Astrocyte (in vitro differentiated cells and primary cell): ENCODE measurements around the gene FYN. TPM values are rescaled to one million over a fixed set of nuclear protein-coding genes. Genes with fewer than 3 reads are reported as not detected.

Experiments used
- DNase-seq: peaks from one replicate; pipeline ENCODE4 v3.0.0-alpha.2; 2010; ENCODE audit warnings: low read depth
- FAIRE-seq: peaks from 2 replicates; lab custom pipeline; 2011; peaks lifted over from hg19 to GRCh38; lab: Jason Lieb, UNC
- H2AFZ ChIP-seq: 2 replicates; pipeline ENCODE4 v1.6.0; 2012; ENCODE audit warnings: low read depth, low read length, inconsistent platforms
- H3K27ac ChIP-seq: 2 replicates; pipeline ENCODE4 v1.5.1; 2011; ENCODE audit warnings: low read depth, low read length, inconsistent platforms
- H3K27me3 ChIP-seq: 2 replicates; pipeline ENCODE4 v1.6.0; 2011; ENCODE audit warnings: low read length, inconsistent platforms; ENCODE audit not compliant: insufficient read depth
- H3K36me3 ChIP-seq: 2 replicates; pipeline ENCODE4 v1.5.1; 2011; ENCODE audit warnings: low read length, inconsistent platforms; ENCODE audit not compliant: insufficient read depth
- H3K4me1 ChIP-seq: 2 replicates; pipeline ENCODE4 v1.5.1; 2011; ENCODE audit warnings: low read length, inconsistent platforms; ENCODE audit not compliant: insufficient read depth
- H3K4me2 ChIP-seq: 2 replicates; pipeline ENCODE4 v1.6.0; 2012; ENCODE audit warnings: low read length, inconsistent platforms
- H3K4me3 ChIP-seq: 2 replicates; pipeline ENCODE4 v1.5.1; 2011; ENCODE audit warnings: low read depth, mild to moderate bottlenecking, low read length, inconsistent platforms; ENCODE audit not compliant: insufficient read depth
- H3K79me2 ChIP-seq: 2 replicates; pipeline ENCODE4 v1.6.0; 2012; ENCODE audit warnings: mild to moderate bottlenecking, low read length, inconsistent platforms; ENCODE audit not compliant: insufficient read depth
- H3K9ac ChIP-seq: 2 replicates; pipeline ENCODE4 v1.6.0; 2012; ENCODE audit warnings: mild to moderate bottlenecking, low read length, inconsistent platforms
- H3K9me3 ChIP-seq: 2 replicates; pipeline ENCODE4 v1.5.1; 2012; ENCODE audit warnings: low read depth, mild to moderate bottlenecking, low read length, inconsistent platforms; ENCODE audit not compliant: insufficient read depth
- H4K20me1 ChIP-seq: 2 replicates; pipeline ENCODE4 v1.6.0; 2012; ENCODE audit warnings: low read length, inconsistent platforms; ENCODE audit not compliant: insufficient read depth
- H3K27ac Mint-ChIP-seq: one replicate; pipeline ENCODE4 v1.8.0; 2021; ENCODE audit warnings: mild to moderate bottlenecking, mixed read lengths; ENCODE audit not compliant: unreplicated experiment
- H3K27me3 Mint-ChIP-seq: one replicate; pipeline ENCODE4 v1.8.0; 2021; ENCODE audit warnings: low read depth, mixed read lengths; ENCODE audit not compliant: unreplicated experiment
- H3K36me3 Mint-ChIP-seq: one replicate; pipeline ENCODE4 v1.8.0; 2021; ENCODE audit warnings: low read depth, mixed read lengths; ENCODE audit not compliant: unreplicated experiment
- H3K4me1 Mint-ChIP-seq: one replicate; pipeline ENCODE4 v1.8.0; 2021; ENCODE audit warnings: low read depth, mixed read lengths; ENCODE audit not compliant: unreplicated experiment
- H3K4me3 Mint-ChIP-seq: one replicate; pipeline ENCODE4 v1.8.0; 2021; ENCODE audit warnings: mild to moderate bottlenecking, moderate library complexity, mixed read lengths; ENCODE audit not compliant: unreplicated experiment
- H3K9me3 Mint-ChIP-seq: one replicate; pipeline ENCODE4 v1.8.0; 2021; ENCODE audit warnings: mild to moderate bottlenecking, mixed read lengths; ENCODE audit not compliant: unreplicated experiment
- CTCF ChIP-seq: IDR thresholded peaks from 2 replicates; pipeline ENCODE4 v1.5.1; 2011; ENCODE audit warnings: low read depth, mild to moderate bottlenecking, inconsistent platforms, low read length, moderate library complexity; ENCODE audit not compliant: insufficient read depth
- EZH2 ChIP-seq: IDR thresholded peaks from 2 replicates; pipeline ENCODE4 v1.6.1; 2012; ENCODE audit warnings: mild to moderate bottlenecking, low read length, inconsistent platforms; ENCODE audit not compliant: insufficient read depth
- total RNA-seq: library from RNA; stranded (reverse); gene quantifications from 2 replicates; pipeline ENCODE4 v1.2.1, GENCODE V29; 2021

FYN gene
- total RNA-seq, 1 donor from 2014 or later = 167 TPM

- Histone ChIP-seq H3K9me3 (no peaks in the 10 kb centered on the region), H3K79me2 (peaks cover 42% of the 10 kb centered on the region), H3K27me3 (no peaks in the 10 kb centered on the region), H3K27ac (peak overlapping the region; percentile 88), H3K4me2 (peak overlapping the region; percentile 87), H3K4me3 (peak overlapping the region; percentile 50), H4K20me1 (peaks cover under 1% of the 10 kb centered on the region), H3K36me3 (no peaks in the 10 kb centered on the region), H2AFZ (peak overlapping the region; percentile 40), H3K4me1 (peaks cover 25% of the 10 kb centered on the region), H3K9ac (peak overlapping the region; percentile 77)
- no peaks in the 10 kb centered on the region for H3K9me3 Mint-ChIP-seq
- H3K36me3 Mint-ChIP-seq = peaks cover 7% of the 10 kb centered on the region
- peaks cover 43% of the 10 kb centered on the region for H3K4me1 Mint-ChIP-seq
- no peaks in the 10 kb centered on the region for H3K27me3 Mint-ChIP-seq
- TF ChIP-seq EZH2 (no peak), CTCF (no peak)
- no peak overlapping the region for H3K27ac Mint-ChIP-seq
- DNase-seq (peak; percentile 81), FAIRE-seq (peak; percentile 85)
- peak overlapping the region; percentile 14 for H3K4me3 Mint-ChIP-seq
Observed at GRCh38 chr6:111823831-111824607, 49.2 kb downstream of the FYN start.

- Histone ChIP-seq H3K27me3 (no peaks in the 10 kb centered on the region), H3K4me1 (peaks cover 25% of the 10 kb centered on the region), H3K79me2 (peaks cover 46% of the 10 kb centered on the region), H3K27ac (peak overlapping the region; percentile 88), H3K36me3 (no peaks in the 10 kb centered on the region), H3K9ac (peak overlapping the region; percentile 77), H3K9me3 (no peaks in the 10 kb centered on the region), H4K20me1 (peaks cover 8% of the 10 kb centered on the region), H3K4me2 (peak overlapping the region; percentile 87), H3K4me3 (no peak overlapping the region), H2AFZ (no peak overlapping the region)
- no peak overlapping the region for H3K27ac Mint-ChIP-seq
- peaks cover 47% of the 10 kb centered on the region for H3K4me1 Mint-ChIP-seq
- no peak overlapping the region for H3K4me3 Mint-ChIP-seq
- DNase-seq = no peak
- H3K36me3 Mint-ChIP-seq = peaks cover 10% of the 10 kb centered on the region
- TF ChIP-seq EZH2 (no peak), CTCF (no peak)
- H3K9me3 Mint-ChIP-seq = no peaks in the 10 kb centered on the region
- FAIRE-seq = no peak
- no peaks in the 10 kb centered on the region for H3K27me3 Mint-ChIP-seq
Observed at GRCh38 chr6:111823012-111823411, 50.2 kb downstream of the FYN start.

GRCh38 chr6:111819458-111819857 is 53.8 kb downstream of the FYN start:
- FAIRE-seq = no peak
- H3K36me3 ChIP-seq = no peaks in the 10 kb centered on the region
- no peak overlapping the region for H3K4me3 ChIP-seq

More at GRCh38 chr6:111819458-111819857, 53.8 kb downstream of the FYN start:
- Histone ChIP-seq H3K4me1 (peaks cover 19% of the 10 kb centered on the region), H2AFZ (no peak overlapping the region), H3K27ac (no peak overlapping the region), H3K27me3 (no peaks in the 10 kb centered on the region), H3K9me3 (no peaks in the 10 kb centered on the region), H3K9ac (no peak overlapping the region), H4K20me1 (peaks cover 11% of the 10 kb centered on the region), H3K79me2 (peaks cover 53% of the 10 kb centered on the region), H3K4me2 (no peak overlapping the region)
- no peak overlapping the region for H3K27ac Mint-ChIP-seq
- no peak overlapping the region for H3K4me3 Mint-ChIP-seq
- H3K27me3 Mint-ChIP-seq = no peaks in the 10 kb centered on the region
- H3K4me1 Mint-ChIP-seq = peaks cover 44% of the 10 kb centered on the region
- no peak for DNase-seq
- TF ChIP-seq CTCF = no peak
- no peak for TF ChIP-seq EZH2
- H3K9me3 Mint-ChIP-seq = no peaks in the 10 kb centered on the region
- peaks cover 8% of the 10 kb centered on the region for H3K36me3 Mint-ChIP-seq
